Activated CD4-positive, alpha-beta T cell treated with anti-CD3 and anti-CD28 coated beads for 36 hours (primary cell): ENCODE data around the gene CASP1. TPM values are rescaled to one million over a fixed set of nuclear protein-coding genes. Genes with fewer than 3 reads are reported as not detected.
"Not testable (repeated sequence)": the region's sequence is repeated elsewhere in the genome, so short reads cannot be mapped to it uniquely, and the experiment has no call there.

Source experiments
- ATAC-seq: fragments of 200-7000 bp; cut with Tn5 transposase; one replicate; pipeline ENCODE4 v1.10.0; 2021; ENCODE audit warnings: mild to moderate bottlenecking, moderate library complexity
- CTCF ChIA-PET: fragments of 350-600 bp; sonication (Branson Sonifier 250); formaldehyde crosslinking; loops from one replicate; lab custom pipeline; 2021; ENCODE audit warnings: antibody characterized with exemption; lab: Charles Lee
- POLR2A ChIA-PET: fragments of 350-600 bp; sonication (Branson Sonifier 250); formaldehyde crosslinking; loops from one replicate; lab custom pipeline; 2021; ENCODE audit warnings: antibody characterized with exemption, inconsistent platforms; lab: Charles Lee
- DNase-seq: peaks from one replicate; pipeline ENCODE4 v3.0.0-alpha.2; 2020
- H3K27ac Mint-ChIP-seq: one replicate; pipeline ENCODE4 v1.8.0; 2021; ENCODE audit warnings: mixed read lengths
- H3K27me3 Mint-ChIP-seq: one replicate; pipeline ENCODE4 v1.8.0; 2021; ENCODE audit warnings: mixed read lengths
- H3K36me3 Mint-ChIP-seq: one replicate; pipeline ENCODE4 v1.8.0; 2021; ENCODE audit warnings: low read depth, mixed read lengths
- H3K4me1 Mint-ChIP-seq: one replicate; pipeline ENCODE4 v1.8.0; 2021; ENCODE audit warnings: mixed read lengths
- H3K4me3 Mint-ChIP-seq: one replicate; pipeline ENCODE4 v1.8.0; 2021; ENCODE audit warnings: mild to moderate bottlenecking, moderate library complexity, mixed read lengths
- H3K9me3 Mint-ChIP-seq: one replicate; pipeline ENCODE4 v1.8.0; 2021; ENCODE audit warnings: low read depth, mixed read lengths
- intact Hi-C, 2 experiments: fragments of 100-400 bp; cut with DNase I in 1 of 2; cut with micrococcal nuclease in 1 of 2; formaldehyde crosslinking; loops; one replicate each; pipeline versions ENCODE4 v1.14.2 to v1.15.1; 2022 to 2024; cut with DNase I, micrococcal nuclease
- total RNA-seq, 2 experiments: library from RNA; stranded (reverse); gene quantifications; one replicate each; pipeline ENCODE4 v1.2.3, GENCODE V29; 2021

CASP1 gene
- total RNA-seq, 2 experiments from 2014 or later: 23.7 to 33.4 TPM

DNA sequence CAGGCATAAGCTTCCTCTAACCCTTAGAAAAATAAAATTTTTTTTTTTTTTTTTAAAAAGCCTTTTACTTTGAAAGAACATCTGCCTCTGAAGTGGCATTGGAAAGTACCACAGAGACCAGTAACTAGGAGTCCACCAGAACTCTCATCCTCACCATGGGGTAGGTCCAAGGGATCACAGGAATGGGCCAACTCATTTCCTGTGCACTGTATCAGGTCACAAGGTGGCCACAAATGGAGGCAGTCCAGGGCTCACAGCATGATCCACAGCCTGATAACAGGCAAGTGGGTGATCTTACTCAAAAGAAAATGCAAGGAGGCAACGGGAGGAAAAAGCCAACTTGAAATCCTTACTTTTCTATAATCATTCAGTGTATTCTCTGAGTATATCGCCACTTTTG is 34.8 kb upstream of the CASP1 start:
- H3K27me3 Mint-ChIP-seq, intact Hi-C loops, DNase-seq, H3K27ac Mint-ChIP-seq, H3K9me3 Mint-ChIP-seq, POLR2A ChIA-PET, H3K36me3 Mint-ChIP-seq, CTCF ChIA-PET, H3K4me3 Mint-ChIP-seq: not testable (repeated sequence)
- H3K4me1 Mint-ChIP-seq: peaks cover 18% of the 10 kb centered on the region
- ATAC-seq: peak; percentile 44

DNA sequence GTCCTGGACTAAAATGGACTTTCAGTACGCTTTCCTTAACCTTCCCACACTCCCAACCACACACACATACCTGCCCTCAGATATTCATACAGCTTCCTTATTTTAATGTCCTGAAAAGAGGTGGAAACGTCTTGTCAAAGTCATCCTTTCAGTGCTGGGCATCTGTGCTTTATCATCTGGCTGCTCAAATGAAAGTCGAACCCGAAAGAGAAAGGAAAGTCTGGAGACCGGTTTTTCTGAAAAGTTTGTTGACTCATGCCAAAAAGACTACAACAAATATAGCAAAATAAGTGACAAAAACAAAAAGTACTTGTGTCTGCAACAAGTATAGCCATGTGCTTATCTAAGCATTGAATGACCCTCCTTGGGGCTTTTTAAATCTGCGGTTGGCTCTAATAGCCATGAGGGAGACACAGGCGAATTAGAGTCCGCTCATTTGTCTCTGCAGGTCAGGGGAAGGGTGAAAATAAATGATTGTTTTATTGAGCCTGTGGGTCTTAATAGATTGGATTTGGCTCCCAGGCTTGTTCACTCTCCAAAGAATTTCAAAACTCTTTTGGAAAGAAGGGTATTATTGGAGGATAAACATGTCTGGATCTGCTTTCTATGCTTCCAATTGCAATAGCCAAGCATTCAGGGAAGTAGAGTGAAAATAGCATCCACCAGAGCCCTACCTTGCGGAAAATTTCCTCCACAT is 28.4 kb upstream of the CASP1 start:
- H3K27me3 Mint-ChIP-seq, CTCF ChIA-PET, ATAC-seq, H3K9me3 Mint-ChIP-seq, H3K27ac Mint-ChIP-seq, H3K4me1 Mint-ChIP-seq, POLR2A ChIA-PET, DNase-seq, H3K36me3 Mint-ChIP-seq, H3K4me3 Mint-ChIP-seq, intact Hi-C loops: not testable (repeated sequence)

DNA sequence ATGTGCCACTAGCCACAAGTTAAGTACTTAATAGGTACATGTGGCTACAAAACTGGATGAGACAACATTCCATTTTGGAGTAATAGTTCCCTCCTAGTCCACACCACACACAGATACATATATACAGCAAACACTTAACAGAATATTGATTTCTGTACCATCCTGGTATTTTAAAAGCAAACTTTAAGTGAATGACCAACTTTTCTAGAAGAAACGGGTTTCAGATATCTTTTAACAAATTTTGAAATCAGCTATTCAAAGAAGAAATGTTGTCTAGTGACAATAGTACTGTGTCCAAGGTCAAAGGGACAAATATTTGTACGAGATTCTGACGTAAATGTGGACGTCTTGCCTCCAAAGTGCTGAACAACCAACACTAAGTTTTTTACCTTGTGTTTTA is 22.5 kb upstream of the CASP1 start:
- DNase-seq (no peak), ATAC-seq (no peak)
- Mint-ChIP-seq H3K27me3 (no peaks in the 10 kb centered on the region), H3K4me3 (no peak overlapping the region), H3K4me1 (no peaks in the 10 kb centered on the region), H3K27ac (no peak overlapping the region), H3K36me3 (no peaks in the 10 kb centered on the region), H3K9me3 (no peaks in the 10 kb centered on the region)
- CTCF ChIA-PET: no interaction called here
- POLR2A ChIA-PET: no interaction called here
- intact Hi-C loops: no loop called here

DNA sequence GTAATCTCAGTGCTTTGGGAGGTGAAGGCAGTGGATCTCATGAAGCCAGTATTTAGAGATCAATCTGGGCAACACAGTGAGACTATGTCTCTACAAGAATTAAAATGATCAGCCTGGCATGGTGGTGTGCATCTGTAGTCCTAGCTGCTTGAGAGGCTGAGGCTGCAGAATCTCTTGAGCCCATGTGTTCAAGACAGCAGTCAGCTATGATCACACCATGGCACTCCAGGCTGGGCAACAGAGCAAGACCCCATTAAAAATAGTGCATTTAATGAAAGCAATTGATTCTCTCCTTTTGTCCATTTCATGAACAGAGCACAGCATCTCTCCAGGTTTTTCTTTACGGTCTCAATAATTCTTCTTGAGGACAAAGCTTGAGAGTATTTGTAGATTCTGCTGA is 21.5 kb upstream of the CASP1 start:
- Mint-ChIP-seq H3K27me3 (no peaks in the 10 kb centered on the region), H3K36me3 (no peaks in the 10 kb centered on the region), H3K27ac (no peak overlapping the region), H3K4me1 (no peaks in the 10 kb centered on the region), H3K9me3 (no peaks in the 10 kb centered on the region), H3K4me3 (no peak overlapping the region)
- CTCF ChIA-PET: interaction anchor here (0.6 kb wide), 1 partner anchor 446 kb away, joined by 4 read pairs; no protein-coding TSS in a partner anchor
- intact Hi-C loops: no loop called here
- ATAC-seq: no peak
- POLR2A ChIA-PET: no interaction called here
- DNase-seq: no peak

DNA sequence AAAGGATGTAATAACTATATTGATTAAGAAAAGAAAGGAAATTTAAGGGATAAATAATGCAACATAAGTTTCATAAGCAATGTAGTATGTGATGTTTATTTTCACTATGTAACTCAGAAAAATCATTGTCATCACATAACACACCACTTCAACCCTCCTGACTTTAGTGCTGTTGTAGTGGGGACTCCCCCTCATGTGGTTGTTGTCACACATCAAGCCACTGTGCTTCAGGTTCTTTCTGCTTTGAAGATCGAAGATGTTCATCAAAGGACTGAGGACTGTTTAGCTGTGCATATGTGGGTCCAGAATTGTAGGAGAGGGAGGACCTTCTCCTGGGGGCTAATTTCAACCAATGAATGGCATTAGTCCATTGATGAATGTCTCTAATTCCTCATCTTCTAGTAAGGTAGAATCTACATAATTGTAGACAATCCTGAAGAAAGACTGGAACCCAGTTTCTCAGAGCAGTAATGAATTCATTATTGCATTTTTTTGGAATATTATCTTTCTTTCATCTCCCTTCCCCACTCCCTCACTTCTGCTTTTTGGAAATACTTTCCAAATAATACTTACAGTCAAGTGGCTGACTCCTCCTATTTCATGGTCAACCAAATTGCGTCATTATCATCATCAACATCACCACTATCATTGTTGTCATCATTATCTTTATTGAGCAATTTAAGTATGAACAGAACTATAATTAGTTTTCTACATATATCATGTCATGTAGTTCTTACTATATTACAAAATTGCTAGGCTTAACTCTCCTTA is 20.0 kb upstream of the CASP1 start:
- Mint-ChIP-seq H3K4me1 (no peaks in the 10 kb centered on the region), H3K4me3 (no peak overlapping the region), H3K9me3 (no peaks in the 10 kb centered on the region), H3K27ac (no peak overlapping the region), H3K27me3 (no peaks in the 10 kb centered on the region), H3K36me3 (no peaks in the 10 kb centered on the region)
- DNase-seq: no peak
- ChIA-PET CTCF (interaction anchor here (0.6 kb wide), 1 partner anchor 589 kb away, joined by 4 read pairs; no protein-coding TSS in a partner anchor), POLR2A (no interaction called here)
- peak; percentile 68 for ATAC-seq
- intact Hi-C loops: no loop called here

DNA sequence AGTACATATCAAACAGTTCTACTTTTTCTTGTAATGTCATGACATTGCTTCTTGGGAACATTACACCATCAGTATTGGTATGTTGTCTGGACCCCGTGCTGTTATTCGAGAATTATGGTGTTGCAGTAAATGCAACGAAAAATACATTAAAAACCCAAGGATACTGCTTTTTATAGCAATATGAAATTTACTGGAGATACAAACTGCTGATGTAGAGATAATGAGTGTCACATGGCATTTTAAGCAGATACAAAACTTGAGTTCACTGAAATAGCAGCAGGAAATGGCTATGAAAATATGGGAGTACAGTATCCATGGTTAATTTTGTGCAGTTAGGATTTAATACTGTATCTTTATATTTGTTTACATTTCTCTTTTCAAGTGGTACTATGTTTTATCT is 17.5 kb upstream of the CASP1 start:
- no peak for ATAC-seq

DNA sequence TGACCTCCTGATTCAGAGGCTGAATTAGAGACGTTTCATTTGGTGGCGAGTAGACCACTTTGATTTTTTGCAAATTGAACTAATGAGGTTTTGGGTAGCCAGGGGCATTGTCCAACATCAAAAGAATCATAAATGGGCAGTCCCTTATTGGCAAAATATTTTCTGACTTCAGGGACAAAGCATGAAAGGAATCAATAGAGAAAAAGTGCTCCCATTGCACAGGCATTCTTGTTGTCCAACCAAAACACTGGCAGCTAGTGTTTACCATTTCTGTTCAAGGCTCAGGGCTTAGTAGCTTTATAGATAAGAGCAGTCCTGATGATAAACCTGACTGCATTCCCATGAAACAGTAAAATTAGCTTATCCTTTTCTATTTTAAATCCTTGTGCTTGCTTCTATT is 16.6 kb upstream of the CASP1 start:
- ATAC-seq: no peak

More for the DNA sequence above, 17.5 kb upstream of the CASP1 start:
- no peak overlapping the region for H3K27ac Mint-ChIP-seq
- POLR2A ChIA-PET: no interaction called here
- CTCF ChIA-PET: no interaction called here
- DNase-seq: no peak
- H3K4me1 Mint-ChIP-seq: peaks cover under 1% of the 10 kb centered on the region
- H3K9me3 Mint-ChIP-seq: no peaks in the 10 kb centered on the region
- H3K4me3 Mint-ChIP-seq: no peak overlapping the region
- intact Hi-C loops: no loop called here
- H3K27me3 Mint-ChIP-seq: no peaks in the 10 kb centered on the region
- H3K36me3 Mint-ChIP-seq: no peaks in the 10 kb centered on the region

DNA sequence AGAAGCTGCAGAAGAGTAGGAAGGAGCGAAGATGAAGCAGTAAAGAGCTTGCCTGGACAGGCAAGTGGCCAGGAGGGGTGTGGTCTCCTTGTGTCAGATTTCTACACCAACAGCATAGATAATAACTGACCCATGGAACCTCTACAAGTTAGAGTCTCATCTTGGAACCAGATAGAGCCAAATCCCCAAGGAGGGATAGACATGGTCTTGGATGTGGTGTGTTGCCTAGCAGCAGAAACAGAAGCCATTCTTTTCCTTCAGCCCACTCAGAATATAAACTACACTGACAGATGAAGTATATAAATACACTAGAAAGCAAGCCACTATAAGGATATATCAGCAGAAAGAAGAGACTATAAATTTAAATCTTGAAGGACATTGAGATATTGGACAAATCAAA is 14.5 kb upstream of the CASP1 start:
- ChIA-PET POLR2A (no interaction called here), CTCF (interaction anchor here (0.6 kb wide), 1 partner anchor 511 kb away, joined by 3 read pairs; no protein-coding TSS in a partner anchor)
- intact Hi-C loops: loop anchor here in 1 of 2 experiments (5.0 kb wide), 1 partner anchor 973 kb away; the partner anchor contains the start of gene MSANTD4
- ATAC-seq: no peak
- Mint-ChIP-seq H3K4me1 (peaks cover 22% of the 10 kb centered on the region), H3K27ac (no peak overlapping the region), H3K9me3 (no peaks in the 10 kb centered on the region), H3K4me3 (no peak overlapping the region), H3K27me3 (no peaks in the 10 kb centered on the region), H3K36me3 (no peaks in the 10 kb centered on the region)
- no peak for DNase-seq

More for the DNA sequence above, 16.6 kb upstream of the CASP1 start:
- no peak overlapping the region for H3K4me3 Mint-ChIP-seq
- no peaks in the 10 kb centered on the region for H3K9me3 Mint-ChIP-seq
- H3K27me3 Mint-ChIP-seq: no peaks in the 10 kb centered on the region
- CTCF ChIA-PET: no interaction called here
- H3K4me1 Mint-ChIP-seq: peaks cover 8% of the 10 kb centered on the region
- no peak overlapping the region for H3K27ac Mint-ChIP-seq
- POLR2A ChIA-PET: no interaction called here
- no peaks in the 10 kb centered on the region for H3K36me3 Mint-ChIP-seq
- DNase-seq: no peak
- intact Hi-C loops: no loop called here

DNA sequence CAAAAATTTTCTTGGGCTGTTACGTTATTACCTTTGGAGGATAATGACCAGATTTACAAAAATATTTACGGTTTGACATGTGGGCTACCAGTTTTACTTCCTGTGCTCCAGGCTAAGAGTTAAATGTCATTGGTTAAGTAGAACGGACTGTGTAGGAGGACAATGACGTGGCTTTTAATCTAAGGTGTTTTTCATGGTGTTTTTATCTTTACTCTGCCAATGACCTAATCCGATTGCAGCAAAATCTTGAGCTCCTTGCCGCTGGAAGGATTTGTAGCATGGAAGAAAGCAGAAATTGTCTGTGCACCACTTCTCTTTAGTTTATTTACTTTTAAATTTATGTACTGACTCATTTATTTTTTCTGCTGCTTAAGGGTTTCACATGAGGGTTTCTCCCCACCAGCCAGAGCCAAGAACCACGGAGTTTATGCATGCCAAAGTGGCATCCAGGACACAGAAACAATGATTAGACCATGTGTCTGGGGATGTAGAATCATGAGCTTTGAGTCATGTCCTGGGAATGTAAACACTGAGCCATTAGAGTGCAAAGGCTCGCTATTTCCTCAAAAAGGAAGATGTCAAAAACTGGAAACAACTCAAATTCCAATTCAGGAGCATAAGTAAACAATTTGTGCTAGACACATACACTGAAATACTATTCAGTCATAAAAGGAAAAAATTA is 12.1 kb upstream of the CASP1 start:
- Mint-ChIP-seq H3K4me3 (no peak overlapping the region), H3K27ac (no peak overlapping the region), H3K9me3 (no peaks in the 10 kb centered on the region), H3K27me3 (no peaks in the 10 kb centered on the region), H3K36me3 (peaks cover 2% of the 10 kb centered on the region), H3K4me1 (peaks cover 40% of the 10 kb centered on the region)
- DNase-seq: no peak
- intact Hi-C loops: loop anchor here in 1 of 2 experiments (5.0 kb wide), 1 partner anchor 975 kb away; the partner anchor contains the start of gene MSANTD4
- POLR2A ChIA-PET: no interaction called here
- CTCF ChIA-PET: no interaction called here
- ATAC-seq: no peak

DNA sequence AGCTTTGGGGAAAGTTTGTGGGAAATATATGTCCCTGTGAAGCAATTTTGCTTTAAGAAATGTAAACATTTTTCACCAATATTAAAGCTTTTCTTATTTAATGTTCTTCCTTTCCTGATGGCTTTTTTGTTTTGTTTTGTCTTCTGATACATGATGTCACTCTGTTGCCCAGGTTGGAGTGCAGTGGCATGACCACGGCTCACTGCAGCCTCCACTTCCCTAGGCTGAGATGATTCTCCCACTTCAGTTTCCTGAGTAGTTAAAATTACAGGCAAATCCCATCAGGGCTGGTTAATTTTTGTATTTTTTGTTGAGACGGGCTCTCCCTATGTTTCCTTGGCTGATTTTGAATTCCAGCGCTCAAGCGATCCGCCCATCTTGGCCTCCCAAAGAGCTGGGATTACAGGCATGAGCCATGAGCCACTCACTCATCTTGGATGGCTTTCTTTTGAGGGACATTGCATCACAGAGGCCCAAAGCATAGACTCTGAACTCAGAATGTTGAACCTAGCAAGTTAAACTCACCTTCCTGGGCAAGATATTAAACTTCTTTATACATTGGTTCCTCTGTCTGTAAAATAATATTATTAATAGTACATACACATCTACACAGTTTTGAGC is 10.8 kb upstream of the CASP1 start:
- H3K36me3 Mint-ChIP-seq: peaks cover 3% of the 10 kb centered on the region
- peaks cover 45% of the 10 kb centered on the region for H3K4me1 Mint-ChIP-seq
- H3K27me3 Mint-ChIP-seq: no peaks in the 10 kb centered on the region
- ATAC-seq: no peak
- no peaks in the 10 kb centered on the region for H3K9me3 Mint-ChIP-seq
- ChIA-PET CTCF (no interaction called here), POLR2A (no interaction called here)
- peak overlapping the region; percentile 66 for H3K27ac Mint-ChIP-seq
- intact Hi-C loops: loop anchor here (2.0 to 5.0 kb wide), 2 partner anchors 77 to 977 kb away; partner anchors contain the start of genes CASP4 (in 1 of the 2) and MSANTD4 (in 1 of the 2)
- no peak for DNase-seq
- peak overlapping the region; percentile 32 for H3K4me3 Mint-ChIP-seq
